GM12874 (cell line): ENCODE data around the gene SLBP.

Experiments
- TF ChIP-seq, protein P1 (sequence below): IDR thresholded peaks from 2 replicates; pipeline ENCODE4 v1.5.1; 2011; ENCODE audit warnings: low read depth, mild to moderate bottlenecking, control low read depth, low read length, moderate library complexity; ENCODE audit not compliant: insufficient read depth

SLBP gene

GRCh38 chr4:1683261-1683735 is 28.8 kb downstream of the SLBP start:
- TF ChIP-seq, protein P1, sequence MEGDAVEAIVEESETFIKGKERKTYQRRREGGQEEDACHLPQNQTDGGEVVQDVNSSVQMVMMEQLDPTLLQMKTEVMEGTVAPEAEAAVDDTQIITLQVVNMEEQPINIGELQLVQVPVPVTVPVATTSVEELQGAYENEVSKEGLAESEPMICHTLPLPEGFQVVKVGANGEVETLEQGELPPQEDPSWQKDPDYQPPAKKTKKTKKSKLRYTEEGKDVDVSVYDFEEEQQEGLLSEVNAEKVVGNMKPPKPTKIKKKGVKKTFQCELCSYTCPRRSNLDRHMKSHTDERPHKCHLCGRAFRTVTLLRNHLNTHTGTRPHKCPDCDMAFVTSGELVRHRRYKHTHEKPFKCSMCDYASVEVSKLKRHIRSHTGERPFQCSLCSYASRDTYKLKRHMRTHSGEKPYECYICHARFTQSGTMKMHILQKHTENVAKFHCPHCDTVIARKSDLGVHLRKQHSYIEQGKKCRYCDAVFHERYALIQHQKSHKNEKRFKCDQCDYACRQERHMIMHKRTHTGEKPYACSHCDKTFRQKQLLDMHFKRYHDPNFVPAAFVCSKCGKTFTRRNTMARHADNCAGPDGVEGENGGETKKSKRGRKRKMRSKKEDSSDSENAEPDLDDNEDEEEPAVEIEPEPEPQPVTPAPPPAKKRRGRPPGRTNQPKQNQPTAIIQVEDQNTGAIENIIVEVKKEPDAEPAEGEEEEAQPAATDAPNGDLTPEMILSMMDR = no peak

DNA sequence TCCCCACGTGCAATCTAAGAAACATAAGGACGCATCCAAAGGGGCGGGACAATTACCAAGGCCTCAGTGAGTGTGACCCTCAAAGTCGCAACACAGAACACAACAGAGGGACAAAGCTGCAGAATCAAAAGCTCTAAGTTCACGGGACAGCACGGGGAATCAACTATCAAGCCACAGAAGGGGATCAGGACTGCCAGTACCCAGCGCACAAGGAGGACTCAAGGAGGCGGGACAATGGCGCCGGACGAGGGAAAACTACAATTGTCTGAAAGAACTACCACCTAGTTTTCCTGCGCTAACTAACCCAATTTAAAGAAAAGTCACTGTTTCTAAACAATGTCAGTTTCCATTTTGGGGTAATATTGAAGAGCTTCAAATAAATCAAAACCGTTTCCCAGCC is 29.3 kb downstream of the SLBP start:
- TF ChIP-seq, protein P1 = no peak

- TF ChIP-seq, protein P1 = no peak
Observed at GRCh38 chr4:1678244-1678643, 33.9 kb downstream of the SLBP start.

DNA sequence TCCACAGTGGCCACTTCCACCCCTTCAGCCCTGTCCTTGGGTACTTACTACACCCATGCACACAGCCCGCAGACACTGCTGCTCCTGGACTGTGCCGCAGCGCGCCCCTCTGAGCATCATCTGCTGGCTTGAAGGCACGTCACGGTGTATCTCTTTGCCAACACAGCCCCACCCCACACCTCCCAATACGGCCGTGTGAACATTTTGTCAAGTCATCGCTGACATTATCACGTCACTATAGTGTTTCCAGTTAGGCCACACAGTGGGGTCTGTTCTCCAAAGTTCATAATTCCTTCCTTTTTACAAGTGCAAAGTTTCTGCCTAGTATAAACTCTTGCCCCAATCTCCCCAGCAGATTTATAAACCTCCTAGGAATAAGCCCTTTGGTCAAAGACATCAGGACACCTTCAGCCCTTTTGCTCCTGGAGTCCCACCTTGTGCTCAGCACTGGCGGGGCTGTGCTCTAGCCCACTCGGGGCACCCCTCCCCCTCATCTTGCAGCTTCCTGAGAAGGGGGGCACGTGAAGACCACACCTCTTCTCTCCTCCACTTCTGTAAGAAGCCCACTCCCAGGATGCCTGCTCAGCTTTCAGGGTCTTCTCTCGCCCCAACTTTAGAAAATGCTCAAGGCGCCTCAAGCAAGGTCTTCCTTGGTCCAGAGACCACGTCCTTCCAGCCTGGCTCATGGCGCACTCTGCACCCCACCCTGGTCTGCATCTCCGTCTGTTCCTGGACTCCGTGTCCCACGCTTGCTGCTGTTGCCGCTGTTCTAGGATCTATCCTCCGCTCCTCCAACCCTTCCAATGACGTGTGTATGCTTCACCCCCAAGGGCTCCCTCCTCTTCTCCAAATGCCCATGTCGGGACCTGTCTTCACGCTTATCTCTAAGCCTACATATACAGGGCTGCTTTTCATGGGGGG is 35.3 kb downstream of the SLBP start:
- TF ChIP-seq, protein P1 = no peak

GRCh38 chr4:1675802-1676137 is 36.3 kb downstream of the SLBP start:
- TF ChIP-seq, protein P1 = no peak

DNA sequence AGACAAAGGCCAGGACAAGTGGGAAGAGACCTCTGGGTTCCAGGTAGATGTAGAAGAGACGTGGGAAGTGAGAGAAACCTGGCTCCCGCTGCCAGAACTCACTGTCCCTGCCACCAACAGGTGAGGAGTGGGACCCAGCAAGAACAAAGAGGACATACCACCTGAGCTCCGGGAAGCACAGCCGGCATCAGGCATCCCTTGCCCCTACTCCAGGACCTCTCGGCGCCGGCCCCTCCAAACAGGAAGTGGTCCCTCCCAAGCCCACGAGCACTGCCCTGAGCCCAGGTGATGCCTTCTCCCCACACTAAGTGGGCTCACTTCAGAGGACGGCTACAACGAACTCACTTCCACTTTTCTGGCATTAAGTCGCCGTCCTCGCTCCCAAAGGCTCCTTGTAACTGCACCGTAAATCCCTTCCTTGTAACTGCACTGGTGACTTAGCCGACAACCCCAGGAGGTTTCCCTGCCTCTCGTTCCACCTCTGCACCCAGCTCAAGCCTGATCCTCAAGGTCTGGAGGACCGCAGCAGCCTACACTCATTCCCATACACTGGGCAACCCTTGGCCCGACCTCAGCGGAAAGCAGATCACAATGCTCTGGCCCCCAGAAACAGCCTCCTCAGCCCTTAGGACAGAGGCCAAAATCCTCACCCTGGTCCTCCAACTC is 36.9 kb downstream of the SLBP start:
- TF ChIP-seq, protein P1 = no peak

- TF ChIP-seq, protein P1 = no peak
Observed at GRCh38 chr4:1674682-1675081, 37.4 kb downstream of the SLBP start.
